NCI-H1105 treated with DMSO at 0.1 percent for 48 hours (cell line): ENCODE results near the gene CDH8.
"Not testable (repeated sequence)": the region's sequence is repeated elsewhere in the genome, so short reads cannot be mapped to it uniquely, and the experiment has no call there.

ENCODE experiments used
- DNase-seq: peaks from one replicate; lab custom pipeline; 2025; lab: John Stamatoyannopoulos, UW

The CDH8 gene

DNA sequence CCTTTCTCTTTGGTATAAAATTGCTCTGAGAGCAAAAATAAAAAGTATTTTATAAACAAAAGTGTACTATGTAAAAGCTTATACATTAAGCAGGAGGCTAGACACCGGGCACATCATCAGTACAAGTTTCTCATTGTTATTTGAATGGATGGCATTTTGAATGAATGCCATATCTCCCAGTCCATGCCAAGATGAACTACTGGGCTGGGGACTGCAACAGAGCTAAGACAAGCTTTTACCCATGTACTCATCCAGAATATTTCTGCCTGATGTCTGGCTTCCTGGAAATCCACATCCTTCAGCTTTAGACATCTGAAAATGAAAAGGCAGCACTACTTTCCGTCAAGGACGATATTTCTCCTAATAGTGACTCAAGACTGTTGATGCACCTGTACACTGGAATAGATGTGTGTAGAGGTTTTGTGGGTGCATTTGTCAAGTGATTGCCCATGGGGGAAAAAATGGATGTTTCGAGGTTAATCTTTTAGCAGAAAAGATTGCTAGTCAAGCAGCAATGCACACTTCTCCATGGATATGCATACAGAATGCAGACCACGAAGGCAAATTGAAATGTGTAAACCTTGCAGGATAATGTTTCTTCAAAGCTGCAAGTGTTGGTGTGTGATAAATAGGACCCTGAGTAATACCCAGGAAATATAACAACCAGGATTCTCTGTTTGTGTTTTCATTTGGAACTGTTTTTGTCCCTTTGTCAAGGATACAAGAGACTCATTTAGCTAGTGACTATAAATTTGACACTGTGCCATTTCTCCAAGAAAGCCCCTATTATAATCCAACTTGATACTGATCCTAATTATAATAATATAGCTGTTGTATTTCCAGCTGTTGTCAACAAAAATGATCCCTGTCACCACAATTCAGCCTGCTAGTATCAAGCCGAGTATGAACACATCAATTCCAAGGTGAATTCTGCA lies 173.8 kb downstream of the CDH8 start:
- peak; percentile 60 for DNase-seq

DNA sequence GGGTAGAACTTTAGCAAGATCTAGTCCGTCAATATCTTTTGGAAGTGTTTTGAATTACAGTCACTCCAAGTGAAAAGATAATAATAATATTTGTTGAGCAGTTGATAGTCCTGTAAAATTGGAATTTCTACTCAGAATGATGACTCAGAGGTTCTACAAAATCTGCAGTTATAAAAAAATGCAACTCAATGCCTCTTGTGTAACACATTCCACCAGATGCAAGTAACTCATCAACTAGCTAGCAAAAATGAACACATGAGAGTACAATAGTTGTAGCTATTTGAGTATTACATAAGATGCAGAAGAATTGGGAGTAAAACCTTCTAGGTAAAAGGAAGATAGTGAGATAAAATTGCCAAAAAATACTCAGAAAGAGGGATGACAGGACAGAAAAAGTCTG lies 177.2 kb downstream of the CDH8 start:
- no peak for DNase-seq

DNA sequence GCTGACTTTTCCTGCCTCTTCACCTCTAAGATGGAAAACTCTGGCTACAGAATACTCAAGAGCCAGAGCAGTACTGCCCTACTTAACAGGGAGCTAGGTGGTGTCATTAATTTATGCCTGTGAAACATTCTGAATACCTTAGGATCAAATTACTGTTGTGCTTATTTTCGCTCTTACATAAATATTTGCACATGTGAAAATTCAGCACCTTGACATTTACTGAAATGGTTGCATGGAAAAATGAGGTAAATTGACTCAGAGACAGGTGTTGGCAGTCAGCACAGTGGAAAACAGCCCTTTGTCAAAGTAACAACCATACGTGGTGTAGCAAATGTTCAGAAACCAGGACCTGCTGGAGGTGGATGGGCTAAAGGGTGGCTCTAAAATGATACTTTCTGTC lies 193.6 kb downstream of the CDH8 start:
- peak; percentile 88 for DNase-seq

DNA sequence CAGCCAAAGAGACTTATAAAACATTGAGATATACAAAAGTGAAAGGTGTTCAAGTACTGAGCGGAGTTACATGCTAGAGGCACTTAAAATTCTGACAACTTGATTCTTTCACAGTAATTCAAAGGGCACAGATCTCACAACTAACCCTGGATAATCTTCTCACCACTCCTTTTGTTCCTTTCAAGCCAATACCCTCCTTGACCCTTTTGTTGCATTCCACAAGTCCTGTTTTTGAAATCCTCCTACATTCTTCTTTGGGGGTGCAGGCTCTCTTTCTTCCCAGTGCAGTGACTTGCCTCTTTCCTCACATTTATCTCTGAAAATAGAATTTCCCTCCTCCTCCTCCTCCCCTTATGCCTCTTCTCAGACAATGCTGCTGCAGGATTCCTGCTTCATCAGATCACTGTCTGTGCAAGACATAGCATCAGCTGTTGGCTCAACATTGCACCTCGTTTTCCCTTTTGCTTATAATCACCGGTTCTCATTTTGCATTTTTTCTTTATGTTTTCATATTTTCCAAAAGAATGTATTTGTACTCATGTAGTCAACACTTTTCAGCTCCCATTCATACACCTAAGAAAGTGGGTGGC lies 199.3 kb downstream of the CDH8 start:
- DNase-seq = no peak

DNA sequence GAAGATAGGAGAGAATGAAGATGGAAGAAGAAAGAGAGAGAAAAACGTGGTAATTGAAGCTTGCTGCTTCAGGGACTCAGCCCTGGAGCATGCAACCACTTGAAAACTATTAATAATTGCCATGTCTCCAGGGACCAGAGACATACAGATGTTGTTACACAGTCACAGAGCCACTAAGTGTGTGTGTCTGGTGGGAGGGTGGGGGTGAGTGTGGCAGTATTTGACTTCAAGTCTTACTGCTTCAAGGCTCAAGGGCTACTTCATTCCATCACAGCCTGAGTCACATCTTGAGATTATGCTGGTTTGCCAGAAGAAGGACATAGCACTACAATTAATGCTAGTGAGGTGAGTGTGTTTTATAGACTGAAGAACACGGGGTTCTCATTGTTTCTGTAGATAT lies 202.2 kb downstream of the CDH8 start:
- DNase-seq = no peak

DNA sequence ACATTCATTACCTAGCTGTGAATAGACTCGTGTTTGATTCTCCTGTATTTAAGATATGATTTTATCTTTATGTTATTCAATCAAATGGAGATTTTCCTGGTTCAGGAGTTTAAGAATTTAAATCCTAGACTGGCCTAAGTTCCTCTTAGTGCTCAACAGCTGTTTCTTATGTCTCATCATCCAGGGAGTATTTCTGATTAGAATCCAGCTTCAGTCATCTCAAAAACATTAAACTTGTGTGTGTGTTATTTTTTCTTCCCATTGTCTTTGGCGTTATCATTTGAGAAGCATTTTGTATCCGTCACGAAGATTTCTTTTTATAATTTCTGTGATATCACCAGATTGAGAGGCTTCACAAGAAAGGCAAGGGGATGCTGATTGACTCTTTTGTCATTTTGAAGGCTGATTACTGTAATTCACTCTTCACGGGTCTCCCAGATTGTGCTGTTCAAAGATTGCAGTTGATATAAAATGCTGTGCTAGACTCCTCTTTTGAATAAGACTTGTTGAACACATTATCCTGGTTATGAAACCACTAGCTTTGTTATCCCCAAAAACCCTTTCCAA lies 204.8 kb downstream of the CDH8 start:
- DNase-seq = no peak

DNA sequence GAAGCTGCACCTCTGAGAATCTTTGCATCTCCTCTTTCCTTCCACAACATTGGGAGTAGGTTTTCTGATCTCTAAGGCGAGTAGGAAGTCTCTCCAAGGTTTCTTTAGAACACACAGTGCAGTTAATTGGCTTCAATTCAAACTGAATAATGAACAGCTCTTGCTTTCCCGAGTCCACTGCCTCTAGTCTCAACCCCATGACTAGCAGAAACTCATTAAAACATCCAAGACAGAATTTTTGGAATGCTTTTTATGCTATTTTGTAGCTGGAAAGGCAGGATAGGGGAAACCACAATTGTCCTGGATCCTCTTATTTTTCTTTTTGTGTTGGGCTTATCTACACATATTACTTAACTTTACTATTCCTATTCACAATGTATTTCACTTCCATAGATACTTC lies 206.6 kb downstream of the CDH8 start:
- peak; percentile 35 for DNase-seq

DNA sequence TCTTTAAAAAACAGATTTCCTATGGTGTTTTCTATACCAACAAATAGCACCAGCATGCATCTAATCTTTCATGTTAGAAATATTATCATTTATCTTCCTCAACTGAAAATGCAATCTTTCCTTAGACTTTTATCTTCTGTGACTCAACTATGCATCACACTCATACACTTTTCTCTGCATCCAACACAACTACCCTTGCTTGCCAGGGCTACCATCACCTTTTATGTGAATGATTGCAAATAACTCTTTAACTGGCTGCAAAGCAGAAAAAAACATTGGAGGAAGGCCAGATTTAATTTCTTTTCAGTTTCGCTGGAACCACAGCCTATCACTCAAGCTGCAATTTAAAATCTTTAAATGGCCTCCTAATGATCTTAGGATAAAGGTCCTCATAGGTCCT lies 212.9 kb downstream of the CDH8 start:
- peak; percentile 34 for DNase-seq

DNA sequence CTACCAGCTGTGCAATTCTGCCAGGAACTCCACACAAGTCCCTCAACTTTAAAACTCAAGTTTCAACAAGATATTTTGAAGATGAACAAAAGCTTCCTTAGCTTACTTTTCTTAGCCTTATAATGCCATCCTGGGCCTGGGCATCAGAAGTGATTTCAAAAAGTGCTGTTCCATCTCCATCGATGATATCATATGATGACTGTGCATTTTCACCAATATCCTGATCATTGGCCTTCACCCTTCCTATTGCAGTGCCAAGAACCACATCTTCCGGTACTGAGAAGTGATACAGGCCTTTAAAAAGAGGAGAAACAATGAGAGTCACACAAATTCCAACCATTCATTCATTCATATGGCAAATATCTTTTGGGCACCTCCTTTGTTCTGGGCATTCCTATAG lies 215.4 kb downstream of the CDH8 start:
- no peak for DNase-seq

DNA sequence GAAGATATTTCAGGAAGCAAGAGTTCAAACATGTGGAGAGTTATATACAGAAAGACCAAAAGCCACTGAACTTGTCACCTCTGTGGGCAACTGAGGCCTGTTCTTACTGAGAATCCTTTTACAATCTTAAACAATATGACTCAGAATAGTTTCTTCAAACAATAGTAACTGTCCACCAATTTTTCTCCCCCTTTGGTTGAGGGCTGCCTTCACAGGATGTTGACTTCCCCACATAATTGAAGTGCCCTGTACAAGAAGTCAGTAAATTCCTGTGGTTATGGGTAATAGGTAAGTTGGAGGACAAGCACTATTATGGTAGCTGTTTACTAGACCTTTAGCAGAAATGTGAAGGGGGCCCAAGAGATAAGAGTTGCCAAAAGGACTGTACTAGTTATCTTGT lies 215.8 kb downstream of the CDH8 start:
- DNase-seq = no peak

DNA sequence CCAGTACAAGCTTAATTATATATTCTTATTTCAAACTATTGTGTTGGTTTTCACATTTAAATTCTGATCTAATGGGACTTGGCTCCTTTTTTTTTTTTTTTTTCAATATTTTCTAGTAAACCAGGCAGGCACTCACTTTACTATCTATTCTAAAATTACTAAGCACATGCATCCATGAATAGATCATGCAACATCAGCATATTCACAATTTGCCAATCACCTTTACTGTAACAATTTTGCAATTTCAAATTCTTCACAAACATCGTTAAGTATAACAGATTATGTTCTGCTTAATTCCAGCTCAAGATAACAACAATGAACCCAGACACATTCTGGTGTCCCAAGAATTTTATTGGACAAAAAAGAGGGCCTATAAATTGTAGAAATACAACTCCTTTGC lies 217.4 kb downstream of the CDH8 start:
- no peak for DNase-seq

DNA sequence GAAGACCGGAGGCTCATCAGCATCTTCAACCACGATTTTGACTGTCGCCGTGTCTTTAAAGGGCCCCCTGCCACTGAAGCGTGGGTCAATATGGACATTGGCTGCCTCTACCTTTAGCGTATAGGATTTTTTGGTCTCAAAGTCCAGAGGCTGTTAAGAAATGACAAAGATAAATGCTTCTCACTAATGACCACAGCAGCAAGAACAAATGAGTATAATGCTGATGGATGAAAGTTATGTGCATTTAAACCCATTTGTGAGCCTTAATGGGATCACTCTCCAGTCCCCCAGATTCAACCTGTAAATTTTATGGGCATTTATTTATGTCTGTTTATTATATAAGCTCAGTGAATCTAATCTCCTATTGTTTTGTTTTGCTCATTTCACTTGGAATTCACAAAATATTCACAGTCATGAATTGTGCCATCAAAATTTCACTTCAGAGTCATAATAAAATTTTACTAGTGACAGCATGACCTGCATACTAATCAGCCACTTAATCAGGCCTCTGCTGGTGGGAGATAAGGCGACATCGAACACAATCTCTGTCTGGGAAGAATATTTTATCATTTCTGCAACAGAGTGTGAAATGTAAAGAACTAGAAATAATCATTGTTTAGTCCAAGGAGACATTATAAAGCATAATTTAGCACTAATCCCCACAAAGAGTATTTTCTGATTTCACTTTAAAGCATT lies 218.5 kb downstream of the CDH8 start:
- no peak for DNase-seq

DNA sequence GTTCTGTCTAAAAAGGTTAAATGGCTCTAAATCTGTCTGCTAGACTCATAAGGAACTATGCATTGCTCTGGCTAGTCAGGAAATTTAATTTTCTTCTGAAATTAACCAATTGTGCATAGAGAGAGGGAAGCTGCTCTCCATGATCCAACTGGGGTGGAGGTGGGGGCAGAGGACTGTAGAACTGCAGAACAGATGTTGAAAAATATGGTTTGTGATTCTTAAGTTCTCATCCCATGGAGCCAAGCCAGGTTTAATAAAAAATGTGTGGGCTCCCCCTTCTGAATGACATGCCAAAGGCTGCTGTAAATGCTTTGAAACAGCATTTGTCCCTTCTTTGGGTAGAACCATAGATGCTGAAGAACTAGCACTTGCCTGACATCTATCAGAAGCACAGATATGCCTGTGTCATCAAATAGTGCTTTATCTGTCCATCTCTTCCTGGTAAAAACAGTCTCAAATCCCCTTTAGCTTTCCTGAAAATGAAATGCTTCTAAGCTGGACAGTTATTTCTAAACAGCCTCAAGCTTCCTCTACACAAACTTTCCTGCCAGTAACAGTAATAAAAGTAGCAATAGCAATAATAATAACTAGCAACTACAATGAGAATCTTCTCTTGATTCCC lies 221.4 kb downstream of the CDH8 start:
- DNase-seq = no peak

DNA sequence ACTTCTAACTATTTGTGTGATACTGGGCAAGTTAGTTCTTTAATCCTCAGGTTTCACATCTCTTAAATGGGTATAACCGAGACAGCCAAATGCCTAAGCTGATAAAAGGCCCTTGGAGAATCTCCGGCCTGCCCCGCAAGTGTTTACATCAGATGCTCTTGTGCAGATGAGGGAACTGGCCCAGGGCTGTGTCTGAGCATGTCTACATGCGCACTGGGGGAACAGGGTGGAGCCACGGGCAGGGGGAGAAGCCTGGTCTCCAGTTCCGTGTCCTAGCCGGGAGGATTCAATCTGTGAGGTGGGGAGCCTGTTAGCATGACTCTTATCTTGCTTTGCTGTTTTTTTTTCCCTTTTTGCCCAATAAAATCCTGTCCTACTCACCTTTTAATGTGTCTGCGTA lies 222.9 kb downstream of the CDH8 start:
- no peak for DNase-seq

DNA sequence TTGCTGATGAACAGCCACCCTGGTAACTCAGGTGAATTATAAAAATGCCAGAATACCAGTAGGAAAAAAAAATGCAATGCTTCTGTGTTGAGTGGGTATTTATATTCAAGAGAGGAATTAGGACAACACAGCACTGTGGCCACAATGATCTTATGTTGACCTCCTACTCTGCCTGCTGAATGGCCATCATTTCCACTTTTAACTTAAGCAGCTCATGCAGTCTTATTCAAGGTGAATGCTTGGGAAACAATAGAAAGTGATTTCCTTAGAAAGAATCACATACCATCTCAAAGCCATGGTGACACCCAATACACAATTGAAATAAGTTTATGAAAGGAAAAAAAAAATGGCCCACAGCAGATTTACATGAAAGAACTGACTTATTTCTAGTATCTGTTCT lies 224.0 kb downstream of the CDH8 start:
- no peak for DNase-seq

DNA sequence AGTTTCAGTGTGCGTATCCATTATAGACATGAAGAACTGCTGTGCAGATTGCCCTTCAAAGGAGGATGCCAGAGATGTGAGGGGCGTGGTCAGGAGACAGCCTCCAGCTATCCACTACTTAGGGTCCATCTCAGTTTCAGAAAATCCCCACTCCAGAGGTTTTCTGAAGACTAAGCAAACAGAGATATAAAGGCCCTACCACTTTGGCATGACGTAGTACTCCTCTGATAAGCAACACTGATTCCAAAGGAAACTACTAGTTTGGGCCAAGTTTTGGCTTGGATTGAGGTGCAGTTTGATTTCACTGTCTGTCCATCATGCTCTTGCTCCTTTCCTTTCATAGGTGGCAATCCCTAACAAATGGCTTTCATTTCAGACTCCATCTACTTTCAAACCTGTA lies 228.7 kb downstream of the CDH8 start:
- DNase-seq = no peak

DNA sequence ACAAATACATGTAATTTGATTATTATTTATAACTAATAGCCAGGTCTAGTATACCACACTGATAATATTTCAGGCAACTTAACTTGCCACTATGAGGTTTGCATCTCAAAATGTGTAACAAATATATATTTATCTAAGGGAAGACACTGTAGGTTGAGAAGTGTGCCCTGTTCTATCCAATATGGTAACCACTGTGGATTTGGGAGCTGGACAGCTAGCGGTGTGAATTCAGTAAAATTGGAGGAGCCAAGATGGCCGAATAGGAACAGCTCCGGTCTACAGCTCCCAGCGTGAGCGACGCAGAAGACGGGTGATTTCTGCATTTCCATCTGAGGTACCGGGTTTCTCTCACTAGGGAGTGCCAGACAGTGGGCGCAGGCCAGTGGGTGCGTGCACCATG lies 235.0 kb downstream of the CDH8 start:
- DNase-seq = not testable (repeated sequence)

DNA sequence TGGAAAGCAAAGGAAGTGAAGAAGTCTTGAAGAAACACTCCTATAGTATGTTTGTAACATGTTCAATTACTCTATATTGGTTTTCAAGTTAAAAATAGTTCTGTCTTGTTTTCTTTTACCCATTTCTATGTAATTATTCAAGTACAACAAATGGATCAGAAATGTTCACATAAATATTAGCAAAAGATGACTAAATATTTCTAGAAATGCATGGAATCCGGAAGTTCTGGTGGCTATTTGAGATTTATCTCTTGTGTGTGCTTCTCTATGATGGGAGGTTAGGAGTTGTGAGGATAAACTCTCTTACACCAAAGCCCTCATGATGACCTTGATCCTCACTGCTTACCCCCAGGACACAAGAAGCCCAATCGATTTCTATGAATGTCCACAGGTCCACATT lies 237.5 kb downstream of the CDH8 start:
- no peak for DNase-seq

DNA sequence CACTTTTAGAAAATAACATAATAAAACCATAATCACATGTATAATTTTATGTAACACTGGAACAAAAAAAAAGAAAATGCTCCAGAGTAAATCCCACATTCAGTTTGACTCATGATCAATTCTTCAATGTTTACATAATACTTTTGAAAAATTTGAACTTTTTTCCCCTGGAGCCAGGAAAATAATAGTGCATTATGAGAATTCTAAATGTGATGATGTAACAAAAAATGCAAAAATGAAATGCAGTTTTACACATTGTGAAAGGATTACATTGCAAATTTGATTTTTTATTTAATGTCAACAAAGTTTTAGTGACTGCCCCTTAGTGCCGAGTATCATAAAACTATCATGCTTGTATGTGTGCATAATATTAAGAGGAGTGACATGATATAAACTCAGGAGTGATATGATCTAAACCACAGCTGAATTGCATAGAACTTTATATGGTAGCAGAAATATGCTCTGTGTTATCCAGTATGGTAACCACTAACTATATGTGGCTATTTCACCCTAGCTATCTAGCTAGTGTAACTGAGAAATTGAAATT lies 238.2 kb downstream of the CDH8 start:
- no peak for DNase-seq

DNA sequence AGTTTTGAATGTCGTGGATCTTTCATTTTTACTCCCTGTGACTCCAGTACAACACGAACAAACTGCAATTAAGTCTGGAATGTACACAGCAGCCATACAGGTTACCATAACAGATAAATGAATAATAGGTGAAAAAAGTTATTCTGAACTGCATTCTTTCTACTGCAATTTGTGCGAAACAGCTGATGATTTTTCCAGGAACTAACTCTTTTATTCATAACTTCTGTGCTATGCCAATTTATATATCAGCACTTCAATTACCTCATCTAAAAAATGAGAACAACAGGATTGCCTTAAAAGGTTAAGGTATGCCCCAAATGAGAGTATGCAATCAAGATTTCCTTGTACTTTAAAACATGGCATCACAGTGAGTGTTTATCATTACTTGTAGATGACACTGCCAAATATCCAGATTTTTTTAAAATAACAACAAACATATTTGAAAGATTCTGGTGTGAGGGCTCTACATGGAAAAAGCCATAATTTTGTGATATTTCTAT lies 238.9 kb downstream of the CDH8 start:
- no peak for DNase-seq

DNA sequence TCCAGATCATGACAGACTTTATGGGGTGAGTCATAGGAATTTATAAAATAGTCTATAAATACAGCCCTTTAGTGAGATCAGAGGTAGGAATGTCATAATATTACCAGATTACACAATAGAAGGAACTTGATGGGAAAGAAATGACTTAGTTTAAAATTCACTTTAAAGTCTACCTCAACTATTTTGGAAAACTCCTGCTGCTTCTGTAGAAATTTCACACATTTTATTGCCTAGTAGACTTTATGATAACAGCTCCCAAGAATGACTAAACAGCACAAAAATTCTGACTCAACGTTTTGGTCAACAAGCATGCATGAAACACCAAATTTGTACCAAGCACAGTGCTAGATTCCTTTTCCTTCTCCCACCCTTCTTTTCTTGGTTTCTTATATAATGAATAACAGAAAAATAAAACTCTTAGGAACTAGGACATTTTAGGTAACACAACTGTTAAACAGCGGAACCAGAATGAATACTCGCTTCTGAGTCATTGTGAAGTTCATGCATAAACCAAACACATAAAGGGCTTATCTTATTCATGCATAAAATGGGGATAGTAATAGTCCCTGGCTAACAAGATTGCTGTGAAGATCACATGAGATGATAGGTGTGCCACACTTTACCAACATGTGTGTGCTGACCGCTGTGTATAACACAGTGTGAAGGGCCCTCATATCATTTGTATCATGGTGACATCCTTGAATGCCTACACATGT lies 243.9 kb downstream of the CDH8 start:
- DNase-seq = no peak
